Measurements from ENCODE around the gene LCLAT1. TPM values are rescaled to one million over a fixed set of nuclear protein-coding genes. Genes with fewer than 3 reads are reported as not detected.

The LCLAT1 gene
- total RNA-seq, 2 experiments from 2014 or later, result 9.2 to 19.6 TPM

GRCh38 chr2:30445266-30445821, 1.7 kb upstream of the LCLAT1 start:
- no TSS peak for BruUV-seq (replicated peaks)
- no peak overlapping the region for H2AFZ ChIP-seq (ENCODE audit: low read length)

GRCh38 chr2:30446602-30447148, 371 bp upstream of the LCLAT1 start:
- intact Hi-C loops (cut with micrococcal nuclease; ENCODE audit: unreplicated experiment), result loop anchor here (2.0 to 5.0 kb wide), 3 partner anchors 110 to 266 kb away; no protein-coding TSS in a partner anchor
- Histone ChIP-seq H3K4me1 (ENCODE audit: insufficient read depth, low read length, poor library complexity, severe bottlenecking) (peaks cover 14% of the 10 kb centered on the region), H3K9me2 (ENCODE audit: insufficient read depth, low read length) (no peaks in the 10 kb centered on the region), H3K4me3 (ENCODE audit: low read depth, low read length, poor library complexity, severe bottlenecking) (peak overlapping the region; percentile 89), H4K20me1 (ENCODE audit: insufficient read depth, low read length) (no peaks in the 10 kb centered on the region), H3K79me2 (ENCODE audit: insufficient read depth, low read depth, low read length) (peaks cover 35% of the 10 kb centered on the region), H2AFZ (ENCODE audit: low read length) (peak overlapping the region; percentile 99), H3K9me3 (ENCODE audit: low read length) (no peaks in the 10 kb centered on the region), H3K27ac (ENCODE audit: low read depth, low read length, poor library complexity, severe bottlenecking) (peak overlapping the region; percentile 7), H3K36me3 (ENCODE audit: insufficient read depth, low read length) (peaks cover 7% of the 10 kb centered on the region; the same call in 1 of the 2 replicates), H3K4me2 (ENCODE audit: low read length) (peak overlapping the region; percentile 90)
- ChIA-PET CTCF (ENCODE audit: unreplicated experiment) (no interaction called here), POLR2A (interaction anchor here (0.6 to 2.8 kb wide), 10 partner anchors 9 to 395 kb away, joined by 3 to 19 read pairs (median 4); no protein-coding TSS in a partner anchor)
- no peak for TF ChIP-seq EZH2phosphoT487 (IDR thresholded peaks at IDR 0.05; ENCODE audit: borderline replicate concordance, low read depth, low read length)
- TF ChIP-seq, protein P1, sequence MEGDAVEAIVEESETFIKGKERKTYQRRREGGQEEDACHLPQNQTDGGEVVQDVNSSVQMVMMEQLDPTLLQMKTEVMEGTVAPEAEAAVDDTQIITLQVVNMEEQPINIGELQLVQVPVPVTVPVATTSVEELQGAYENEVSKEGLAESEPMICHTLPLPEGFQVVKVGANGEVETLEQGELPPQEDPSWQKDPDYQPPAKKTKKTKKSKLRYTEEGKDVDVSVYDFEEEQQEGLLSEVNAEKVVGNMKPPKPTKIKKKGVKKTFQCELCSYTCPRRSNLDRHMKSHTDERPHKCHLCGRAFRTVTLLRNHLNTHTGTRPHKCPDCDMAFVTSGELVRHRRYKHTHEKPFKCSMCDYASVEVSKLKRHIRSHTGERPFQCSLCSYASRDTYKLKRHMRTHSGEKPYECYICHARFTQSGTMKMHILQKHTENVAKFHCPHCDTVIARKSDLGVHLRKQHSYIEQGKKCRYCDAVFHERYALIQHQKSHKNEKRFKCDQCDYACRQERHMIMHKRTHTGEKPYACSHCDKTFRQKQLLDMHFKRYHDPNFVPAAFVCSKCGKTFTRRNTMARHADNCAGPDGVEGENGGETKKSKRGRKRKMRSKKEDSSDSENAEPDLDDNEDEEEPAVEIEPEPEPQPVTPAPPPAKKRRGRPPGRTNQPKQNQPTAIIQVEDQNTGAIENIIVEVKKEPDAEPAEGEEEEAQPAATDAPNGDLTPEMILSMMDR (conservative IDR thresholded peaks at IDR 0.05; ENCODE audit: low read length), result no peak
- TSS peak; percentile 88 for BruUV-seq (replicated peaks)
- no peak for DNase-seq (ENCODE audit: low spot score)

More at GRCh38 chr2:30445266-30445821, 1.7 kb upstream of the LCLAT1 start:
- H3K4me3 ChIP-seq (ENCODE audit: low read depth, low read length, poor library complexity, severe bottlenecking), result no peak overlapping the region
- peaks cover 29% of the 10 kb centered on the region for H3K79me2 ChIP-seq (ENCODE audit: insufficient read depth, low read depth, low read length)
- H4K20me1 ChIP-seq (ENCODE audit: insufficient read depth, low read length), result no peaks in the 10 kb centered on the region
- POLR2A ChIA-PET, result interaction anchor here (0.5 to 2.8 kb wide), 3 partner anchors 8 to 241 kb away, joined by 4 to 19 read pairs (median 10); no protein-coding TSS in a partner anchor
- no peak for DNase-seq (ENCODE audit: low spot score)
- H3K4me1 ChIP-seq (ENCODE audit: insufficient read depth, low read length, poor library complexity, severe bottlenecking), result peaks cover 14% of the 10 kb centered on the region
- TF ChIP-seq, protein P1 (conservative IDR thresholded peaks at IDR 0.05; ENCODE audit: low read length), result no peak
- H3K9me2 ChIP-seq (ENCODE audit: insufficient read depth, low read length), result no peaks in the 10 kb centered on the region
- no peak overlapping the region for H3K27ac ChIP-seq (ENCODE audit: low read depth, low read length, poor library complexity, severe bottlenecking)
- CTCF ChIA-PET (ENCODE audit: unreplicated experiment), result no interaction called here
- intact Hi-C loops (cut with micrococcal nuclease; ENCODE audit: unreplicated experiment), result loop anchor here (5.0 kb wide), 2 partner anchors 238 to 267 kb away; no protein-coding TSS in a partner anchor
- no peak overlapping the region for H3K4me2 ChIP-seq (ENCODE audit: low read length)
- H3K9me3 ChIP-seq (ENCODE audit: low read length), result no peaks in the 10 kb centered on the region
- H3K36me3 ChIP-seq (ENCODE audit: insufficient read depth, low read length), result no peaks in the 10 kb centered on the region

GRCh38 chr2:30448308-30448707, 1.3 kb downstream of the LCLAT1 start:
- no TSS peak for BruUV-seq (replicated peaks)
- H3K4me1 ChIP-seq (ENCODE audit: insufficient read depth, low read length, poor library complexity, severe bottlenecking), result peaks cover 14% of the 10 kb centered on the region
- 0 out of 2 replicates have a peak, but pooled peaks cover 5% of the 10 kb centered on the region for H4K20me1 ChIP-seq (ENCODE audit: insufficient read depth, low read length)
- no peak for TF ChIP-seq EZH2phosphoT487 (IDR thresholded peaks at IDR 0.05; ENCODE audit: borderline replicate concordance, low read depth, low read length)
- TF ChIP-seq, protein P1 (conservative IDR thresholded peaks at IDR 0.05; ENCODE audit: low read length), result no peak
- no peak overlapping the region for H2AFZ ChIP-seq (ENCODE audit: low read length)
- intact Hi-C loops (cut with micrococcal nuclease; ENCODE audit: unreplicated experiment), result loop anchor here (5.0 kb wide), 2 partner anchors 241 to 264 kb away; no protein-coding TSS in a partner anchor
- POLR2A ChIA-PET, result interaction anchor here (0.7 to 1.4 kb wide), 3 partner anchors 11 to 124 kb away, joined by 3 to 4 read pairs (median 3); no protein-coding TSS in a partner anchor
- H3K79me2 ChIP-seq (ENCODE audit: insufficient read depth, low read depth, low read length), result peaks cover 38% of the 10 kb centered on the region
- H3K4me2 ChIP-seq (ENCODE audit: low read length), result peak overlapping the region; percentile 90
- no peaks in the 10 kb centered on the region for H3K9me3 ChIP-seq (ENCODE audit: low read length)
- CTCF ChIA-PET (ENCODE audit: unreplicated experiment), result no interaction called here
- no peaks in the 10 kb centered on the region for H3K9me2 ChIP-seq (ENCODE audit: insufficient read depth, low read length)
- peak overlapping the region; percentile 89 for H3K4me3 ChIP-seq (ENCODE audit: low read depth, low read length, poor library complexity, severe bottlenecking)
- no peak overlapping the region for H3K27ac ChIP-seq (ENCODE audit: low read depth, low read length, poor library complexity, severe bottlenecking)
- no peak for DNase-seq (ENCODE audit: low spot score)
- peaks cover 7% of the 10 kb centered on the region; the same call in 1 of the 2 replicates for H3K36me3 ChIP-seq (ENCODE audit: insufficient read depth, low read length)

All from OCI-LY7 (cell line).